ENCODE measurements around the gene BIVM.

BIVM gene

DNA sequence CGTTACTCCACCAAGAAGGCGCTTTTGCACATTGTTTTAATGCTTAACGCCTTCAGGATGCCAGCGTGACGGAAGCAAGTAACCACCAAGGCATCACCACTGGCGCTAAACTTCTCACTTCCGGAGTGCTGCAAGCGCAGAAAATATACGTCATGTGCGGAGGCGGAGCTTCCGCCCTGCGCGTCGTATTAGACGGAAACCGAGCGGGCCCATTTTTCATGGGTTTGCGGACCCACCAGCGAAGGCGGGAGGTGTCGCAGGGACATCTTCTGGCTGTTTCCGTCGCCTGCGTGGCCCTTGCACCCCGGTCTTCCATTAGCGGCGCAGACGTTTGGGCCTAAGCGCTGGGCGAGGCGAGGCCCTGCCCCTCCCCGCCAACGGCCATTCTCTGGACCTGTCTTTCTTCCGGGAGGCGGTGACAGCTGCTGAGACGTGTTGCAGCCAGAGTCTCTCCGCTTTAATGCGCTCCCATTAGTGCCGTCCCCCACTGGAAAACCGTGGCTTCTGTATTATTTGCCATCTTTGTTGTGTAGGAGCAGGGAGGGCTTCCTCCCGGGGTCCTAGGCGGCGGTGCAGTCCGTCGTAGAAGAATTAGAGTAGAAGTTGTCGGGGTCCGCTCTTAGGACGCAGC is 46.8 kb downstream of the BIVM start, which contains the start of gene ERCC5:
TSS of gene ERCC5 (plus strand) at position 403 of the 631 bp plus-strand sequence. CDS start 235 bp downstream, outside the sequence.
- DNase-seq (ENCODE audit: low read depth): peak; percentile 95

DNA sequence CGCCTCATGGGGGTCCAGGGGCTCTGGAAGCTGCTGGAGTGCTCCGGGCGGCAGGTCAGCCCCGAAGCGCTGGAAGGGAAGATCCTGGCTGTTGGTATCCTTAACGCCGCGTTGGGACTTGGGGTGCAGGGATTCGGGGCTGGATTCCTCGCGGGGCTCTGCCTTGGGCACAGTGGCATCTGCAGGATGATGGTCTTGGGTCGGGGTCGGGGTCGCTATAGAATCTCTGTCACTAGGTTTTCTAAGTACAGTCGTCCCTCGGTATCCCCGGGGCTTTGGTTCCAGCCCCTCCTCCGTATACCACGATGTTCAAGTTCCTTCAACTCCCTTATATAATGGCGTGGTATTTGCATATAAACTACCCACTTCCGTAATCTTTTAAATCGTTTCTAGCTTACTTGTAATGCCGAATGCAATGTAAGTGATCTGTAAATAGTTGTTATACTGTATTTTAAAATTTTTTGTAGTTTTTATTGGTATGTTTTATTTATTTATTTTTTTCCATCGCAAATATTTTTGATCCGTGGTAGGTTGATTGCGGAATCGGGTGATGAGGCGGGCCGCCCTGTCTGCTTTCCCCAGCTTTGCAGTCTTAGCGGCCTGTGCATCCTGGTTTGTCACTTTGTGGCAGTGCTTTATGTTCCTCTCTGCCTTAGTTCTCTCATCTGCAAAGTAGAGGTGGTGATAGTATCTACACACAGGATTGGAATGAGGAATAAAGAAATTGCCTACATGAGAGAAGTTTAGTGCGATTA is 47.5 kb downstream of the BIVM start:
- DNase-seq (ENCODE audit: low read depth): no peak

DNA sequence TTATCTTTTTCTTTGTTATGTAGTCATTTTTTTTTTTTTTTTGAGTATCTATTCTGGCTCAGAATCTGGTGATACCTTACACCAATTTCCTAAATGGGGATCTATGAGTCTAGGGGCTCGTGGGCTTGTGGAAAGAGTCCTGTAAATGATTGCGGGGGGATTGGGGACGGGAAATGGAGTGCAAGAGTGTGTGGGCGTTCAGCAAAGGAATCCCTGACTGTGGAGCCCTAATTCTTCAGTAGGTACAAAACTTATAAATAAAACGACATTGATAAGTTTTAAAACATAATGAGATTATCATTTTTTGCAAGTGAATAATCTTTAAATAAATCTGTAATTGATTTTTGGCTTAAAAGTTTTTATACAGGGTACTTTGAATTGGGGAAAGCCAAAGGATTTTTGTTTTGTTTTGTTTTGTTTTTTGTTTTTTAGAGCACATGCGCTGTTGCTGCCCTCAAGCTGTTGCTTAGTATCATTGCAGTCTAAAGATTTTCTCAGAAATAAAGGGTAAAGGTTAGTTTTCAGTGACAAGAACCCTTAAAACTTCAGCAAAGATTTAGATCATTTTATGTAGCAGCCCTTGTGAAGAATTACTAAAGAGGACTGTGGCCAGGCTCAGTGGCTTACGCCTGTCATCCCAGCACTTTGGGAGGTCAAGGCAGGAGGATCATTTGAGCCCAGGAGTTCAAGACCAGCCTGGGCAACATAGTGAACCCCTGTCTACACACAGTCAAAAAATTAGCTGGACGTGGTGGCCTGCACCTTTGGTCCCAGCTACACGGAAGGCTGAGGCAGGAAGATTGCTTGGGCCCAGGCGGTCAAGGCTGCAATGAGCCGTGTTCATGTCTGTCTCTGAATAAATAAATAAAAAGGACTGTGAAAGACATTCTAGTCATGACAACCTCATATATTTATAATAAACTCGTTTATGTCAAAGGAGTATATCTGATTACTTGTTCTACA is 48.6 kb downstream of the BIVM start:
- no peak for DNase-seq (ENCODE audit: low read depth)

DNA sequence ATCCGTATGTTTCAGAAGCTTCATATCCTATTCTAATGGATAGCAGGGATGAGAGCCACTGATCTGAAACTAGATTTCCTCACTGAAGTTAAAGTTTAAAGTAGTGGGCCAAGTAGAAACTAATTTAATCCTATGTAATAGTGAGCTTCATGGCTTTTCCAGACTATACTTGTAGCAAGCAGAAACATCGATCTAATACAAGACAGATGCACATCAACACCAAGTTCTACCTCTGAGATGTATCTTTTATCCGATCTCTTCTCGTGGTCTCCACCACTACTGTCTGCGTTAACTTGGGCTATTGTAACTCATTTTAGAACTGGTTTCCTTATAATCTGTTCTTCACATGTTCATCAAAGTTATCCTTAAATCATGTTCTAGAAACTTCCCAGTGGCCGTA is 50.0 kb downstream of the BIVM start:
- DNase-seq (ENCODE audit: low read depth): no peak

DNA sequence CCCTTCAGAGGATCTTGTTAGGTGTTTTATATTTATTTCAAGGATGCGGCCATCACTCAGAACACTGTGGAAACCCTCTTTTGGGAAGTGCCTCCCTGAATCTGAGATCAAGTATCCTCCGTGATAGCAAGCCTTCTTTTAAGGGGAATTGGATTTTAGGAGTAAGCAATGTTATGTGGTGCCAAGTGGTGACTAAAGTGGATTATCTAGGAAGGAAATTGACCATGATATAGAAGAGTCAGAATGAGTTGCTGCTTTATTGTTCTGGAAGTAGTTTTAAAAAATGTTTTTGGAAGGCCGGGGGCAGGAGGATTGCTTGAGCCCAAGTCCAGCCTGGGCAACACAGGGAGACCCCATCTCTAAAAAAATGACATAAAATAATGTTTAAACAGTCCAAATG is 53.6 kb downstream of the BIVM start:
- DNase-seq (ENCODE audit: low read depth): no peak

DNA sequence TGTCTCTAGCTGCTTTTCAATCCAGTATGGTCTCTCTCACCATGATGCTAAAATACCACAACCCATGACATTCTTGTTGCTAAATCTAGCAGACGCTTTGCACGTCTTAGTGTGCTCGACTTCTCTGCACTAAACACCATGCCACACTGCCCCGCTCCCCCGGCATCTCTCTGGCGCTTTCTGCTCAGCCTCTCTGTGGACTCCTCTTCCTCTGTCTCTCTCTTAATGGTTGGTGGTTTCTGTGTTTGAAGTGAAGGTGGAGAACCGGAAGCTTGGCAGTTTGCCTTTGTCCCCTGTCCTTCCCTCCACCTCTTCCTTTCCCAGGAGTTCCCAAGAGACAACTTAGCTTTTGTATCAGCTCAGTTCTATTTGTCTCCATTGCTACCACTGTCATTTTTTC is 55.8 kb downstream of the BIVM start:
- no peak for DNase-seq (ENCODE audit: low read depth)

DNA sequence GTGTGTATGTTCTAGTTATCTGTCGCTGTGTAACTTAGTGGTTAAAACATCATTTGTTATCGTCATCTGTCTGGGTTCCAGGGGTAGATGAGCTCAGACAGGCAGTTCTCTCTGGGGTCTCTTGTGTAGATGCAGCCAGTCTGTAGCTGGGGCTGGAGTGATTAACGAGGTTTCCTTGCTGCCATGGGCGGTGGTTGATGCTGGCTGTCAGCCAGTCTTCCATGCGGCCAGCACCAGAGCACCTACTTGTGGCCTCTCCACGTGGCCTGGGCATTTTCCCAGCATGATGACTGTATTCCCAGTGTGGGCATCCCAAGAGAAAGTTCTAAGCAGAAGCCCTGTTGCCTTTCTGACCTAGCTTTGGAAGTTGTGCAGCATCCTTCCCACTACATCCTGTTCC is 57.6 kb downstream of the BIVM start:
- peak; percentile 11 for DNase-seq (ENCODE audit: low read depth)

DNA sequence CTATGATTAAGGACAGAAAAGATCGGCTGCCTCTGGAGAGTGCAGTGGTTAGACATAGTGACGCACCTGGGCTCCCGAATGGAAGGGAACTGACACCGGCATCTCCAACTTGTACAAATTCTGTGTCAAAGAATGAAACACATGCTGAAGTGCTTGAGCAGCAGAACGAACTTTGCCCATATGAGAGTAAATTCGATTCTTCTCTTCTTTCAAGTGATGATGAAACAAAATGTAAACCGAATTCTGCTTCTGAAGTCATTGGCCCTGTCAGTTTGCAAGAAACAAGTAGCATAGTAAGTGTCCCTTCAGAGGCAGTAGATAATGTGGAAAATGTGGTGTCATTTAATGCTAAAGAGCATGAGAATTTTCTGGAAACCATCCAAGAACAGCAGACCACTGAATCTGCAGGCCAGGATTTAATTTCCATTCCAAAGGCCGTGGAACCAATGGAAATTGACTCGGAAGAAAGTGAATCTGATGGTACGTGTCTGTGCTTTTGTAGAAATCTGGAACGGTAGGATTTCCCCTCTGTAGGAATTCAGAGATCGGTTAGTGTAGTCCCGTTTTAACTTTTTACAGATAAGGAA is 63.8 kb downstream of the BIVM start:
- no peak for DNase-seq (ENCODE audit: low read depth)

DNA sequence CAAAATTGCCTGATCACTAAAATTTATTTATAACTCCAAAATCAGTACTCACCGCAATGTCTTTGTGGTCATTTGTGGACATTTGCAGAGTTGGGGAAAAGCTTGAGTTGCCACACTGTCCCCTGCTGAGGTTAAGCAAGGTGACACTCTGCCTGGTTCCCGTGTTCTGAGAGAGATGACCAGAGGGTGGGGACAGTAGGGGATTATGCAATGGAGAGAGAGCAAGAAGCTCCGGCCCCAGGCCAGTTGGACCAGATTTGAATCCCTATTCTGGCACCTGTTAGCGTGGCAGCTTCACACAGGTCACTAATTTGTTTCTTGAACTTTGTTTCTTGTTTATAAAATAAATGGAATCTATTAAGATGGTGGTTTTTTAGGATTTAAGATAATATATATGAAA is 64.7 kb downstream of the BIVM start:
- no peak for DNase-seq (ENCODE audit: low read depth)

DNA sequence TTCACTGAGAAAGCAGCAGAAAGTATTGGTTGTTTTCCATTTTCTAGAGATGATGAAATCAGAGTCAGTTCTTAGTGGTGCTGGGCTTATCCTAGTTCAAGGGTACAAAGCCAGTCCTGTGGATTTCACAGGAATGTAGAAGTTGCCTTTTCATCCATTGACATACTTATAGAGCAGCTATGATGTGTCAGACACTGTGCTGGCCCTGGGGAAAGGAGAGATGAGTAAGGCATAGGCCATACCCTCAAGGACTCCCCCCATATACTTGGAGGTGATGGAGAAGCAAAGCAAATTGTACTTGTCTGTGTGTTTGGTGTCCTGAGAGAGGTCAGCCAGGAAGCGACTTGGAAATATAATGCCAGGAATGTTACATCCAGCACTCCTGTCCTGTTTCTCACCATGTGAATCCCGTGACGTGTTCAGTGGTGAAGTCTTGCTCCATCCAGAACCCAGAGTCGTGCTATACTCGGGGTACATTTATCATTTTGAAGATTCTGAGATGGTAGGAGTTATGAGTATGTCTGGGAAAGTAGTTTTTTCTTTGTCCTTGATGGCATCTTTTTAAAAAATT is 69.5 kb downstream of the BIVM start:
- no peak for DNase-seq (ENCODE audit: low read depth)

DNA sequence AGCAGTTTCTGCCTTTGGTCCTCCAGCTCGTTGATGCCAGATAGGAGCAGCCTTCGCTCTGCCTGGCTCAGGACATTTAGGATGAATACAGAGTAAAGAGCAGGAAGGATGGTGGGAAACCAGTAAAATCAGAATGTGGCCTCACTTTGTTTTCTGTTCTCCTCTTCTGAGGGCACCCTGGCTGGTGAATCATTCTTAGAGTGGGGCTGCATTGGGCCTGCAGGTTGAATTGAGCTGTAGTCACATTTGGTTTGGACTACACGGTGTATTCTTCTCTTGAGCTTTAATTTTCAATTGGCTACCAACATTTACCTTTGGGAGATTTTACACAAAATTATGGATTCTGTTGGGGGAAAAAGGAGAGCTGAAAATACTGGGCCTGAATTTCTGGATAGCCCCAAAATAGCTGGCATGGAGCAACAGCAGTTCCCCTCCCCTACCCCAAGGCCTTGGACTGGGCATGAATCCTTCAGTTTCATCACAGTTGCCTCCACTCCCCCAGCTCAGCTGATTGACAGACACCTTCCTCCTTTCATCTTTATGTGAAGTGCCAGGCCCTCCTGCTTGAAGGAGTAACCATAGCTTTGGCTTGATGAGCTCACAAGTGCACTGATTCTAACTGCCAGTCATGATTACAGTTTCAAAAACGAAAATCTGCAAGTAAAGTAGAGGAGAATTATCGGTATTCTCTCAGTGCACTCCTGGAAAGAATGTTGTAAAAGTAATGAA is 71.2 kb downstream of the BIVM start:
- DNase-seq (ENCODE audit: low read depth): no peak

DNA sequence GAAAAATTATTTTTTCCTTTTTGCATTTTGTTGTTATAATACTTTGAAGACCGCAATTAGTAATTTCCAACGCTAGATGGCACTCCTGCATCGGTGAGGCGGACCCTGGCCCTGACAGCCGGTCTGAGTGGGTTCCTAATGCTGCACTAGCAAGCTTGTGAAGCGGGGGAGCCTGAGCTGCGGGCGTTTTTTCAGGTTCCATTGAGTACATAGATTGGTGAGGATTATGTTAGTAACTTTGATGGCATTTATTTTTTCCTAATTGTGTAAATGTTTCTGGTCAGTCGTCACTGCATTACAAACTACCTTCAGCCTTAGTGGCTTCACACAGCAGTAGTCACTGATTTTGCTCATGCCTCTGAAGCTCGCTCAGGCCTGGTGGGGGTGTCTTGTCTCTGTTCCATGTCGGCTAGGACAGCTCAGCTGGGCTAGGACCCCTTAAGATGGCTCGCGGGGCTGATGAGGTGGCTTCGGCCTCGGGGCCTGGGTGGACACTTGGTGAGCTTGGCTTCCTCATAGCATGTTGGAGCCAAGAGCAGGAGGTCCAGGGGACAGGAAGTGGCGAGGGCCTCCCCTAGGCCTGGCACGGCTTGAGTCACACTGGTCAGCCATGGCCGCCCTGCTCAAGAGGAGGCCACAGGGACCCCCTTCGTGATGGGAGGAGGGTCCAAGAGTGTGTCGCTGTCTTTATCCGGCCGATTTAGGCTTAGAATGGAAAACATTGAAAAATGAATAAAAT is 71.9 kb downstream of the BIVM start:
- DNase-seq (ENCODE audit: low read depth): peak; percentile 9

DNA sequence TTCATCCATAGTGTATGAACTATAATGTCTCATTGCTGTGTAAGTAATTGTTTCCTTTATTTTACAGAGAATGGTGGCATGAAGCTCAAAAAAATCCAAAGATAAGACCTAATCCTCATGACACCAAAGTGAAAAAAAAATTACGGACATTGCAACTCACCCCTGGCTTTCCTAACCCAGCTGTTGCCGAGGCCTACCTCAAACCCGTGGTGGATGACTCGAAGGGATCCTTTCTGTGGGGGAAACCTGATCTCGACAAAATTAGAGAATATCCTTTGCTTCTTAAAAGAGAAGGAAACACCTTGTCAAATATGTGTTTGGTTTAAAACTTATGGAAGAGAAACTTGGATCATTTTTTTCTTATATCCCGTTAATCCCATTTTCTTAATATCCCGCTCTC is 73.2 kb downstream of the BIVM start:
- no peak for DNase-seq (ENCODE audit: low read depth)

DNA sequence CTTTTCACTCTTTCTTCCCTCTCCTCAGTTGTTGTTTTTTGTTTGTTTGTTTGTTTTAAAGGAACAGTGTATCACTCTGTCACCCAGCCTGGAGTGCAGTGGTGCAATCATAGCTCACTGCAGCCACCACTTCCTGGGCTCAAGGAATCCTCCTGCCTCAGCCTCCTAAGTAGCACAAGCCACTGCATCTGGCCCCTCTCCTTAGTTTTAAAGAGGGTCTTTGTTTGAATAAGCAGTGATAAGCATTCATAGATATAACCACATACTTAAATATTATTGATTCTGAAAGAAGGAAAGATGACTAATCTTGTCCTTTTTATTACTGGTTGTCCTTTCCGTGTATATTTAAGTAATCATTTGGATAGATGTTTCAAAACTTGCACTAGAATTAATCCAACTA is 73.6 kb downstream of the BIVM start:
- no peak for DNase-seq (ENCODE audit: low read depth)

DNA sequence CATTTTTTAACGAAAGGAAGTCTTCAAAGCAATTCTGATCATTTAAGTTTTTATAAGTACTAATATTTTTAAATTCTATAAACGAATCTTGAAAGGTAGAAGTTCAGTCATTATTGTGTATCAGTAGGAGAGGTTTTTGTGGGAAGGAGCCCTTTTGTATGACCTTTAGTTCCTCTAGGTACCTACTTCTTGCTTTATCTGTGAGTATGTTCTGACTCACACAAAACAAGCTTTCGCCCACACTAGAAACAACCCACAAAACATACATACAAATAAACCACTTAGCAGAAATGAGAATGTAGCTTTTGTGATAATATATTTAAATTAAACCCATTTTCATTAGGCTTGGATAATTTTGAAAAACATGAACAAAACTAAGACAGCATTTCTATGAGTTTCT is 74.7 kb downstream of the BIVM start:
- no peak for DNase-seq (ENCODE audit: low read depth)

DNA sequence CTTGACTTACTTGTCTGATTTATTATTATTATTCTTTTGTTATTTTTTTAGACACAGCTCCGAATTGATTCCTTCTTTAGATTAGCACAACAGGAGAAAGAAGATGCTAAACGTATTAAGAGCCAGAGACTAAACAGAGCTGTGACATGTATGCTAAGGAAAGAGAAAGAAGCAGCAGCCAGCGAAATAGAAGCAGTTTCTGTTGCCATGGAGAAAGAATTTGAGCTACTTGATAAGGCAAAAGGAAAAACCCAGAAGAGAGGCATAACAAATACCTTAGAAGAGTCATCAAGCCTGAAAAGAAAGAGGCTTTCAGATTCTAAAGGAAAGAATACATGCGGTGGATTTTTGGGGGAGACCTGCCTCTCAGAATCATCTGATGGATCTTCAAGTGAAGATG is 76.3 kb downstream of the BIVM start:
- DNase-seq (ENCODE audit: low read depth): no peak

DNA sequence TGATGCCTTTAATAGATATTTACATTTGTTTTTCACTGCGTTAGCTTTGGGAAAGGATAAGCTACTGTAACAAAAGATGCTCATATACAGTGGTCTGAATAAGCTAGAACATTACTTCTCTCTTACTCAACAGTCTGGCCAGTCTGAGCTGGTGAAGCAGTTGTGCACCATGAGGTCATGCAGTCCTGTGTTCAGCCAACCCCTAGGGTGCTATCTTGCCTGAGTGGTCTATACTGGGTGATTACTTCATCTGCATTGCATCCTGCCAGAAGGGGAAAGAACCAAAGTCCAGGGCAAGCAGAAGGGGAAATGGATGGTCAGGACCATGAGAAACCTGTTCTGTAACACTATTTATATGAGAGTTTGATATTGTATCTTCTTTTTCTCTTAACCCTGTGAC is 78.4 kb downstream of the BIVM start:
- DNase-seq (ENCODE audit: low read depth): no peak

DNA sequence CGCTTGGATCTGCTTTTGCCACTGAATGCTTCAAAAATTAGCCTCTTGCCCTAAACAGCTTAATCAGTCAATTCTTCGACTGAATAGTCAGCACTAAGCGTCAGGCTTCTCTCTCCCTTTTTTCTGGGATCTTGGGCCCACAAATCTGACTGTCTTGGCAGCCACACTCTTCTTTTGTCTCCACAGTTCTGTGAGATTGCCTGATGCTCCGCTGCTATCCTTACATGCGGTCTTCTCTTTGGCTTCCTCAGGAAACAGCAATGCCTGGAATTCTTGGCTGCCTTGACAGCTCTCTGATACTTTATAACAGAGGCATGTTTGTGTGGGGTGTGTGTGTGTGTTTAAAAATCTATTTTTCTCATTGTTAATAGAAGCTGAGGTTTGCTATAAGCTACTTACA is 79.6 kb downstream of the BIVM start:
- DNase-seq (ENCODE audit: low read depth): no peak

DNA sequence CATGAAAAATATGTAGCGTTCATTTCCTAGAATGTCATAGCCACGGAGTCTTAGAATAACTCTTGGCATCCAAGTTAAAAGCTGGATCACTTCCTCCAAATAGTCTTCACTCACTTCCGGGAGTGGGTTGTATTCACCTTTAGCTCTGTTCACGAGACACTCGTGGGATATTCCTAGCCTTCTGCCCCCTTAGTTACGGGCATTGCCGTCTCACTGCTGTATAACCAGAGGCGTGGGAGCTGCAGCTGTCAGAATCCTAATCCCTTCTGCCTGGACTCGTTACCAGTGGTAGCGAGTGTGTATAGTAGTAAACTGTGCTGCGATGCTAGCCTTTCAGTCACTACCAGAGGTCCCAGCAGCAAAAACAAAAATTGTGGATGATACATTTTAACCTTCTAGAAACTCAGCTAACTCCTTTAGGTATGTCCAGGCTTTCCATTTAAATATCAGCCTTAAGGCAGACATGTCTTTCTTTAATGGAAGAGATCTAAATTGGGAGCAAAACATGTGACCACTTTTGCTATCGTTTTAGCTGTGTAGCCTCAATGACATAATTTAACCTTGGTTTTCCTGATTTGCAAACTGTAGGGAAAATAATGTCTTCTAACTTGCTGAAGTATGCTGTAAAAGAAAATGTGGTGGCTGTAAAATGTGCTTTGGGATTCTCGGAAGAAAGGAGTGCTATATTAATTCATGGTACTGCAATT is 81.0 kb downstream of the BIVM start:
- DNase-seq (ENCODE audit: low read depth): no peak

All from GM04504 (cell line).